ENCODE data around the gene SEL1L.
"Not testable (repeated sequence)": the region's sequence is repeated elsewhere in the genome, so short reads cannot be mapped to it uniquely, and the experiment has no call there.

The SEL1L gene

GRCh38 chr14:81447021-81447764 is 86.5 kb downstream of the SEL1L start:
- no peak for DNase-seq (ENCODE audit: low read depth in 3 of 3)

DNA sequence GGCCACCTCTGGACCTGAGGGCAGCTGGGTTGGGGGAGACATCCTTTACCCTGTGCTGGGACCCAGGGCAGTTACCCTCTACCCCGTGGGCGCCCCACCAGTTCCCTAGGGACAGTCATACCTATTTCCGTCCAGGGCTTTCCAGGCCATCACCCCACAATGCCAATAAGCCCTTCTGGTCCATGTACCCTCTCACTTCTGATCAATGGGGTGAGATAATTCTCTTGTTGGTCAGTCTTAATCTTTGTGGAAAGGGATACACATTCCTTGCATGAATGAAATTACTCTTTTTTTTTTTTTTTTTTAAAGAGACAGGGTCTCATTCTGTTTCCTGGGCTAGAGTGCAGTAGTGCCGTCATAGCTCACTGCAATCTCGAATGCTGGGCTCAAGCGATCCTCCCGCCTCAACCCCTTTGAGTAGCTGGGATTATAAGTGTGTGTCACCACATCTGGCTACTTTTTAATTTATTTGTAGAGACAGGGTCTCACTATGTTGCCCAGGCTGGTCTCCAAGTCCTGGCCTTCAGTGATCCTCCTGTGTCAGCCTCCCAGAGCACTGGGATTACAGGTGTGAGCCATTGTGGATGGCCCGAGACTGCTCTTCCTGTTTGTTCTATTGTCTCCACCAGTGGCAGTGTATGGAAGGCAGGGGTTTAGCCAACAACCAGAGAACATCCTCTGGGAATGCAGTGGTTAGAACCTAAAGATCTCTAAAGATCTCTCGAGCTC is 87.2 kb downstream of the SEL1L start:
- no peak for DNase-seq (ENCODE audit: low read depth in 3 of 3)

DNA sequence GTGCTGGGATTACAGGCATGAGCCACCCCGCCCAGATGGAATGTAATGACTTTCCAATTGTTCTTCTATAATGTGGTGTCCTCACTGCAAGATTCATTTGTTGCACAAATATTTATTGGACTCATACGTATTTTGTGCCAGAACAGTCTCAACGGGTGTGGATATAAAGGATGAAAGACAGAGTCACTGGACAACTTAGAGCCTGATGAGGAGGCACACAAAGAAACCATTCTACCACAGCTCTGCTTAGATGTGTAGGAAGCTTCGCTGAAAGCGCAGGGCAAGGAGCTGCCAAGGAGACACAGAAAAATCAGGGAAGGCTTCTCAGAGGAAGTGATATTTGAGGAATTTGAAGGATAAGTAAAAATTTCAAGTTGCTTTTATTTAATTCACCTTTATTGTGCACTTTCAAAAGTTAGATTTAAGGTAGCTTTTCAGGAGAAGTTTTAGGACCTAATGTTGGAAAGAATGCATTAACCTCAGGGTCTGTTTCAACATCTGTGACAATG is 92.0 kb downstream of the SEL1L start:
- DNase-seq (ENCODE audit: low read depth in 3 of 3): no peak

GRCh38 chr14:81440041-81440440 is 93.6 kb downstream of the SEL1L start:
- DNase-seq (ENCODE audit: low read depth in 3 of 3): no peak

GRCh38 chr14:81437244-81437643 is 96.4 kb downstream of the SEL1L start:
- no peak for DNase-seq (ENCODE audit: low read depth in 3 of 3)

- DNase-seq (ENCODE audit: low read depth in 3 of 3): peak in 2 of 3 donors; percentile 17 to 33
Measured at GRCh38 chr14:81436296-81437138, 97.1 kb downstream of the SEL1L start.

DNA sequence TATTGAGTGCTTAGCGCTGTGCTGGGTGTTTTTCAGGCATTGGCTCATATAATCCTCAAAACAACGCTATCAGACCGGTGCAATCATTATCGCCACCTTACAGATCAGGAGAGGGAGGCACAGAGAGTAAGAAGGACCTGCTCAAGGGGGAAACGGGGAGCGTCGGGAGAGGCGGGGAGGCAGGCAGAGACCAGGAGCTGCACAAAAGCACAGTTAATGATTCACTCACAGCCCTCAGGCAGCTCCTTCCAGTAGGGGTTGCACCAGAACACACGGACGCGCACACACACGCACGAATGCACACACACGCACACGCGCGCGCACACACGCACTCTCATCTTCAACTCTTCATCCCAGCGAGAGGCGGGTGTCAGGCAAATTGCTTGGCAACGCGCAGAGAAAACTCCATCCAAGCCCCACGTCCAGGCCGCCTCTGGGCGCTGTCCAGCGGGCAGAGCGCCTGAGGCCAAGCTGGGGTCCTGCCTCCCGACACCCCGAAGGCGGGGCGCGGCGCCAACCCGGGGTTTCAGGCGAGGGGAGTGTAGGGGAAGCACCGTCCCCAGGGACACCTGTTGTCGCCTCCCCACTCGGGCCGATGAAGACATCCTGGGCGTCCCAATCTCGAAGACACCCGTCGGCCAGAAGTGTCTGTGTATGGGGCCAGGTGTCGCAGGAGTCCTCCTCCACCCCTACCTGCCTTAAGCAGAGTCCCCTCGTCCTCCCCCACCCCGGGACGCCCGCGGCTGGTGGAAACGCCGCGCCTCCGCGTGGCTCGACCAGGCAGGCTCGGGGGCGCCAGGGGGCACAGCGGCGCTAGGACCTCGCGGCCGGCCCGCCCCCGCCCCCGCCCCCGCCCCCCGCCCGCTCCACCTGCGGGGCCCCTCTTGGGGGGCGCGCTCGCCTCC is 98.0 kb downstream of the SEL1L start:
- peak in 1 of 3 donors; percentile 12 for DNase-seq (ENCODE audit: low read depth in 3 of 3)

DNA sequence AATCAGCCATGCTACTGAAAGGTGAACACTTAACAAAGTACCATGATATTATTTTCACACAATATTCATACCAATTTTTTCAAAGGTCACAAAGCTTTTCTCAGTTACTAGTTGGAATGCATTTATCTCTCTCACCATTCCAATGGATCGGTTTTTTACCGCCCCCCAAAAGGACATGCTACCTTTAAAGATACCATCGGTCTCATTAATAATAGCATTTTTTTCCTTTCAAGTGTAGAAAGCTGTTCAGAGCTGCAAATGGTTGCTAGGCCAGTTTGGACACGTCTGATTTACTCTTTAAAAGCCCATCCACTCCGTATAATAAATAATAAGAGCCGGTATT is 98.6 kb downstream of the SEL1L start:
- DNase-seq (ENCODE audit: low read depth in 3 of 3): no peak

DNA sequence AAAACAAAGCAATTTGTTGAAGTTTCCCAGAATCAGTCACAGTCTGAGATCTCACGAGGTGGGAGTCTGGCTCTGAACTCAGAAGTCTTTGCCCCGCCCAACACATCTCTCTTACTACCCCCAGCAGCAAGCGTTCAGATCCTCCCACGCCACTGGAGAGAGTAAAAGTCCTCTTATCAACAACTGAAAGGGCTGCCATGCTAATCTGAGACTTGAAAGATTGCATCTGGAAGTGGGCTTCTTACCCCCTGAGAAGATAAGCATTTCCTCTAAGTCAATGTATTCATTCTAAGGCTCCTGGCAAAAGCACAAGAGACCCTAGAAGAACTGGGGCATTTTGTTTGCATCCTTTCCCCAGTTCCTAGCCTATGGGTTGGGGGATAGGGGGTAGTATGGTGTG is 99.4 kb downstream of the SEL1L start:
- no peak for DNase-seq (ENCODE audit: low read depth in 3 of 3)

DNA sequence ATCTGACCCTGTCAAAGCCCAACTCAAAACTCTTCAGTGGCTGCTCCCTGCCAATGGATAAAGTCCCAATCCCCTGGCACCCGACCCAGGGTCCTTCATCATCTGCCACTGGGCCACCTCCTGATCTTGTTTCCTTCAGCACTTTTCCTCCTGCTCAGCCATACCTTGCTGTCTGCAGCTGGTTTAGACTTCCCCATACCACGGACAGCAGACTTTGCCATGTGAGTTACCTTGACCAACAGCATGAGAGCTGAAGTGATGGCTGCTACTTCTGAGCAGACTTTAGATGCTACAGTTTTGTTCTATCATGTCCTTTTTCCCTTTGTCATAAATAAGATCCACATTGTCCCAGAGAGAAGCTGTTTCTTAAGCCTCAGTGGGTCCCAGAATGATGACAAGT is 100.3 kb downstream of the SEL1L start:
- no peak for DNase-seq (ENCODE audit: low read depth in 3 of 3)

- no peak for DNase-seq (ENCODE audit: low read depth in 3 of 3)
Measured at GRCh38 chr14:81432219-81432661, 101.4 kb downstream of the SEL1L start.

DNA sequence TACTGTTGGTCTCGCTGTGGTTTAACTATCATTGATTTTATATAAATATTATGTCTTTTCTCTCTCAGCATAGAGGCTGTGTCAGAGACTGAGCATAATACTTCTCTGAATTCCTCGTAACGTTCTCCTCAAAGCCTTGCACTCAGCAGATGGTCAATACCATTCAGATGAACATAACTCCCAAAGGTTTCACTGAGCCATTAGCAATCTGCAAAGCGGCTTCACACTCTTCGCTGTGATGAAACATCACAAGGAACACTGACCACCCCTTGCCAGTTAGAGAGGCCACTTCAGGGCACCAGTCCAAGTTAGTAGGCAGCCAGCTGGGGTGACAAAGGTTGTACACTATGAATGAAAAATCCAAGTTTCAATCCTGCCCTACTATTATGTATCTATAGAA is 103.4 kb downstream of the SEL1L start:
- no peak for DNase-seq (ENCODE audit: low read depth in 3 of 3)

GRCh38 chr14:81429749-81430148 is 103.9 kb downstream of the SEL1L start:
- not testable (repeated sequence) for DNase-seq (ENCODE audit: low read depth in 3 of 3)

DNA sequence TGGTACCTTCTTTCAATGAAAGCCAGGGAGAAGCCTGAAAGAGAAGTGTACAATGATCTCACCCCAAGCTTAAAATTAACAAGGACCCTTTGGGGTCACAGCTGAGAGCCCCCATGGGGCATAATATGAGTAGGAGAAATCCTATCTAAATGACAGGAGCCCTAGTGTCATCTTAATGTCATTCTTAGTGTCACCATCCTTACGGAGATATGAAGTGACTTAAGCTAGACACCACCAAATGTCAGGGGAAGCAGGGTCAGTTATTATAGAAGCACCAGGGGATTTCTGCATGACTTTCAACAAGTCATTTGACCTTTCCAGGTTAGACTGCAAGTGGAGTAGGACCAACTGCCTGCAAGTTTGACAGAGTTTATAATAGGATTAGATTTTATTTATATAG is 104.6 kb downstream of the SEL1L start:
- DNase-seq (ENCODE audit: low read depth in 3 of 3): no peak

- DNase-seq (ENCODE audit: low read depth in 3 of 3): no peak
Measured at GRCh38 chr14:81427348-81428058, 106.2 kb downstream of the SEL1L start.

GRCh38 chr14:81423504-81423903 is 110.1 kb downstream of the SEL1L start:
- DNase-seq (ENCODE audit: low read depth in 3 of 3): no peak

All from stimulated activated CD4-positive, alpha-beta T cell treated with anti-CD3 and anti-CD28 coated beads, TNF-alpha, amount 100 ng/mL, for 48 hours (primary cell).